Esophagus muscularis mucosa (tissue), 3 donors: ENCODE data around the gene AGAP3.

ENCODE experiments used
- POLR2A ChIP-seq: fragments of 450-650 bp; IDR thresholded peaks from one replicate; pipeline ENCODE4 v1.6.1; 2017; ENCODE audit warnings: antibody characterized with exemption, moderate library complexity, mild to moderate bottlenecking, low read depth
- TF ChIP-seq, protein P1 (sequence below), 3 experiments: fragments of 200-600 bp in 2 of 3; fragments of 450-650 bp in 1 of 3; sonication (generic) in 2 of 3; IDR thresholded peaks; one replicate each; pipeline ENCODE4 v1.5.1; 2017 to 2019; ENCODE audit warnings: antibody characterized with exemption in 3 of 3, mild to moderate bottlenecking in 2 of 3, moderate library complexity in 1 of 3

DNA sequence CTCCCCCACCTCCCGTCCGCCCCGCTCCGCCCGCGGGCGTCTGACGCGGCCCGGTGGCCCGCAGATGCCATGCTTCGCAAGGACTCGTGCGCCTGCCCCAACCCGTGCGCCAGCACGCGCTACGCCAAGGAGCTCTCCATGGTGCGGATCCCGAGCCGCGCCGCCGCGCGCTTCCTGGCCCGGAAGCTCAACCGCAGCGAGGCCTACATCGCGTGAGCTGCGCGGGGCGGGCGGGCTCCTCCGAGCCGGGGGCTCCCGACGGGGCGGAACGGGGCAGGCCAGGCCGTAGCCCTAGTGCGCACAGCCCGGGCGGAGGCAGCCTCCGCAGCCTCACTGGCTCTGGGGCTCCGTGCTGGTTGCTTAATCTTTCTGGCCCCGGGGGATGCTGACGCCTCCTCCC, 35.2 kb upstream of the AGAP3 start:
- TF ChIP-seq, protein P1, sequence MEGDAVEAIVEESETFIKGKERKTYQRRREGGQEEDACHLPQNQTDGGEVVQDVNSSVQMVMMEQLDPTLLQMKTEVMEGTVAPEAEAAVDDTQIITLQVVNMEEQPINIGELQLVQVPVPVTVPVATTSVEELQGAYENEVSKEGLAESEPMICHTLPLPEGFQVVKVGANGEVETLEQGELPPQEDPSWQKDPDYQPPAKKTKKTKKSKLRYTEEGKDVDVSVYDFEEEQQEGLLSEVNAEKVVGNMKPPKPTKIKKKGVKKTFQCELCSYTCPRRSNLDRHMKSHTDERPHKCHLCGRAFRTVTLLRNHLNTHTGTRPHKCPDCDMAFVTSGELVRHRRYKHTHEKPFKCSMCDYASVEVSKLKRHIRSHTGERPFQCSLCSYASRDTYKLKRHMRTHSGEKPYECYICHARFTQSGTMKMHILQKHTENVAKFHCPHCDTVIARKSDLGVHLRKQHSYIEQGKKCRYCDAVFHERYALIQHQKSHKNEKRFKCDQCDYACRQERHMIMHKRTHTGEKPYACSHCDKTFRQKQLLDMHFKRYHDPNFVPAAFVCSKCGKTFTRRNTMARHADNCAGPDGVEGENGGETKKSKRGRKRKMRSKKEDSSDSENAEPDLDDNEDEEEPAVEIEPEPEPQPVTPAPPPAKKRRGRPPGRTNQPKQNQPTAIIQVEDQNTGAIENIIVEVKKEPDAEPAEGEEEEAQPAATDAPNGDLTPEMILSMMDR (IDR thresholded peaks at IDR 0.05), result no peak
- TF ChIP-seq POLR2A, result no peak
